Hematopoietic multipotent progenitor cell (in vitro differentiated cells): ENCODE results near the gene MRPS2. TPM values are rescaled to one million over a fixed set of nuclear protein-coding genes. Genes with fewer than 3 reads are reported as not detected.
A peak's percentile ranks its signal among the peaks of the same experiment; 100 is the strongest.

Source experiments
- DNase-seq, 3 donors: peaks; one replicate each; pipeline ENCODE4 v3.0.0-alpha.2; 2011 to 2015; ENCODE audit warnings: low read depth in 2 of 3, low spot score in 2 of 3
- total RNA-seq: library from RNA; depleted of rRNA; stranded (reverse); fragments of >200 nt; gene quantifications from one replicate; pipeline ENCODE4 v1.2.3, GENCODE V29; 2012

The MRPS2 gene
- total RNA-seq, 1 donor, result 110 TPM

- no peak for DNase-seq
Measured at GRCh38 chr9:135498381-135499126, 1.9 kb upstream of the MRPS2 start.

GRCh38 chr9:135499326-135500070, 984 bp upstream of the MRPS2 start:
- DNase-seq, result peak; percentile 73 to 86 (median 80)

GRCh38 chr9:135500071-135500524, 384 bp upstream of the MRPS2 start:
- peak in 1 of 3 donors; percentile 26 for DNase-seq

- no peak for DNase-seq
Measured at GRCh38 chr9:135501261-135502167, 1.0 kb downstream of the MRPS2 start.

- DNase-seq, result no peak
Measured at GRCh38 chr9:135502168-135502872, 1.8 kb downstream of the MRPS2 start.

GRCh38 chr9:135502873-135503321, 2.4 kb downstream of the MRPS2 start:
- no peak for DNase-seq

GRCh38 chr9:135503371-135504261, 3.1 kb downstream of the MRPS2 start:
- no peak for DNase-seq

GRCh38 chr9:135504262-135505243, 4.1 kb downstream of the MRPS2 start:
- DNase-seq, result peak in 2 of 3 donors; percentile 51 to 67

GRCh38 chr9:135505406-135506187, 5.1 kb downstream of the MRPS2 start:
- DNase-seq, result no peak

- no peak for DNase-seq
Measured at GRCh38 chr9:135506327-135507103, 6.0 kb downstream of the MRPS2 start.

GRCh38 chr9:135507104-135508035, 6.9 kb downstream of the MRPS2 start:
- DNase-seq, result no peak

GRCh38 chr9:135508211-135508820, 7.8 kb downstream of the MRPS2 start:
- no peak for DNase-seq

- no peak for DNase-seq
Measured at GRCh38 chr9:135509458-135509857, 9.0 kb downstream of the MRPS2 start.

- DNase-seq, result no peak
Measured at GRCh38 chr9:135512241-135512603, 11.7 kb downstream of the MRPS2 start.

GRCh38 chr9:135512904-135513303, 12.4 kb downstream of the MRPS2 start:
- DNase-seq, result no peak
